COLO668 (cell line): ENCODE data around the gene HEG1.

Experiments
- DNase-seq: peaks from one replicate; lab custom pipeline; 2025; ENCODE audit not compliant: unreplicated experiment; lab: John Stamatoyannopoulos, UW

The HEG1 gene

DNA sequence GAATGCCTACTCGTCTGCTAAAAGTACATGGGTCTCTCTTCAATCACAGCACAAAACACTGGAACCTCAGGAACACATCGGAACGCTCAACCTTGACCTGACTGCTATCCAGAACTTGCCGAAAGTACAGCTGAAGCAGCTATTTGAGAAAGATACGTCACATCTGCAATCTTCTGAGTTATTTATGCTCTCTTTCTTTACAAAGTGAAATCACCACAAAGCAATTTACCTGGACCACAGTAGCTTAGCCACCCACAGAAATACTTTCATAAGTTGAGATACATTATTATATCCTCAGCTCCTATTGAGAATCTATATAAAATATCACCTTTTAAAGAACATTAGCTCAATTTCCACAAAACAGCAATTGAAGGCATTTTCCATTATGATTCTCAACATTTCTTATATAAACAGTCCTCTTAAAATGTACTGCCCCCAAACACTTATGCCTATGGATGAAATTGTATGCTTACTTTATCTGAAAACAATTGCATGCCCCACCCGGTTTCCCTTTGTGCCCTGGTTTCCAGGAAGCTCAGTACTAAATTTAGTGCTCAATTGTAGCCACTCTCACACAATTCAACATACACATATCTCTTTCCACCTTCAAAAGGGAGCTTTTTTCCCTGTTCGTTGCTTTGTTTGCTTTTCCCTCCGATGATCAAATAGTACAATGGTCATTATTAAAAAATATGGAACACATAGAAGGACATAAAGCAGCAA, 31.8 kb downstream of the HEG1 start:
- DNase-seq, result peak; percentile 3

GRCh38 chr3:125022206-125022605, 33.6 kb downstream of the HEG1 start:
- DNase-seq, result no peak

DNA sequence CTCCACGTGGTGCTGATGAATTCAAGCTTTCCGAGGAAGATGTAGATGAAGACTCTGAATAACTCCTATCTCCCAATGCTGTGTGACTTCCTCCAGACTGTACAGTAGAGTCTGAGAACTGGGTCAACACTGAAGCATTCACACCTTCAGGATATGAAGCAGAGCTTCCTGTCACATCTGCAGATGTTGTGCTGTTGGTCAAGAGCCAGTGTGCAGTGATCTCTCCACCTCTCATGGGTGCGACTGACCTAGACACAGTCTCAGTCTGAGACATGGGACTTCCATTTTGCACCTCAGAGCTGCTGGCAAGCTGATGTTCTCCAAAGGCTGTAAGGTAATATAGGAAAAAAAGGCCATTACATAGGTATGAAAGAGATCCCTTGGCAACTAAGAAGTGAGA, 36.5 kb downstream of the HEG1 start:
- DNase-seq, result no peak

DNA sequence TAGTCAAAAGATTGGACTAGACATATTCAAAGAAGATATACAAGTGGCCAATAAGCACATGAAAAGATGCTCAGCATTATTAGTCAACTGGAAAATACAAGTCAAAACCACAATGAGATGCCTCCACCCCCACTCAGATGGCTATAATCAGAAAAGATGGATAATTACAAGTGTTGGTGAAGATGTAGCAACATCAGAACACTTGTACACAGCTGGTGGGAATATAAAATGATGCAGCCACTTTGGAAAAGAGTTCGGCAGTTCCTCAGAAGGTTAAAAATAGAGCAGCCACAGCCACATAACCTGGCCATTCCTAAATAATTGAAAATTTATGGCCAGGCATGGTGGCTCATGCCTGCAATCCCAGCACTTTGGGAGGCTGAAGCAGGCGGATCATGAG, 38.4 kb downstream of the HEG1 start:
- no peak for DNase-seq

- no peak for DNase-seq
Measured at GRCh38 chr3:125014570-125015179, 41.1 kb downstream of the HEG1 start.

- no peak for DNase-seq
Measured at GRCh38 chr3:125013095-125013494, 42.7 kb downstream of the HEG1 start.

GRCh38 chr3:125011941-125012340, 43.9 kb downstream of the HEG1 start:
- no peak for DNase-seq

- no peak for DNase-seq
Measured at GRCh38 chr3:125010393-125010792, 45.4 kb downstream of the HEG1 start.

- no peak for DNase-seq
Measured at GRCh38 chr3:125008766-125009165, 47.0 kb downstream of the HEG1 start.

- DNase-seq, result no peak
Measured at GRCh38 chr3:125006291-125006731, 49.5 kb downstream of the HEG1 start.

DNA sequence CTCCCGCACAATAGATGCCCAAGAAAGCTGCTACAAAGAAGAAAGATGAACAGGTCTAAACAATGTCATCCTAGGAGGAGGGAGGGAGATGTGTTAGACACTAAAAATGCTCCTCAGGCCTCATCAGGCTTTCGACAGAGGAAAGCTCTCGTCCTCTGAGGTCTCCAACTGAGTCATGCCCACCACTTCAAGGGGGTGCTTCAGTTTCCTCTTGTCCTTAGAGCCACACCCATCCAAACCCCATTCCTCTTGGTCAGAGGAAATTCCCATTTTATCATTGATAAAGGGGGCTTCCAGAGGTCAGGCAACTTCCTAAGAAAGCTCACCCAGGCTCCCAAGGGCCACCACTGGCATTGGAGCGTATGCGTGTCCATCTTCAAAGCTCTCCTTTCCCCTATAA, 50.1 kb downstream of the HEG1 start:
- DNase-seq, result no peak

DNA sequence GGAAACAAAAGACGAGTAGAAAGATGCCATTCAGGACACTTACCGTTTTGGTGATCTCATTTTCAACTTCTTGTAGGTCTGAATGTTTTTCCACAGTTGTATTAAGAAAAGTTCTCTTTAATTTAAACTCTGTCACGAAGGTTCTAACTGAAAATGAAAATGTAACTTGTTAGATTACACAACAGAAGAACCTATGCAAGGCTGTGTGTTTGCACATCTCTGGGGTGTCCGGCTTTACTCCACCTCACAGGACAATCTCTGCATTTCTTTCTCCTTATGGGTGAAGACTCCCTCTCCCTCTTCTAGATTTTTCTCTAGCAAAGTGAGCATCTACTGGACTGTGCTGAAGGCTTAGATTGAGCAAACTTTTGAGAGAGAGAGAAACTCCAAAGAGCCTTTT, 50.6 kb downstream of the HEG1 start:
- no peak for DNase-seq

- no peak for DNase-seq
Measured at GRCh38 chr3:125003859-125004595, 51.8 kb downstream of the HEG1 start.

DNA sequence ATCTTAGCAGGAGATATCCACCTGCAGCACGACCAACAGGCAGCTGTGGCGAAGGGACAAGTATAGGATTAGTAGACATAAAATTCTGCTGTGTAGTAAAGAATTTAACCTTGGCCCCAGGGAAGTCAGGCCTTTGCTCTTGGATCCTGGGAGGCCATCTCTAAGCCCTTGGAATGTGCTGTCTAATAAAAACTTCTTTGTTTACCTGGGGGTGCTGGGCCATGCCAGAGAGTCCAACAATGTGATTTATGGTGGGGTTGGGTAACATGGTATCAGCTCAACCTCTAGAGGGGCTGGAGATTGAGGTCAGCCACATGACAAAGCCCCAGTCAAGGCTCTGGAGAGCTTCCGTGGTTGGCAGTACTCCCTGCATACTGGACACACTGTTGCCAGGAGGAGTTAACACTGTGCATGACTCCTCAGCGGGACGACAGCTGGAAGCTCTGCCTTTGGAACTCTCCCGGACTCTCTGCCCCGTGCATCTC, 52.4 kb downstream of the HEG1 start:
- DNase-seq, result no peak

DNA sequence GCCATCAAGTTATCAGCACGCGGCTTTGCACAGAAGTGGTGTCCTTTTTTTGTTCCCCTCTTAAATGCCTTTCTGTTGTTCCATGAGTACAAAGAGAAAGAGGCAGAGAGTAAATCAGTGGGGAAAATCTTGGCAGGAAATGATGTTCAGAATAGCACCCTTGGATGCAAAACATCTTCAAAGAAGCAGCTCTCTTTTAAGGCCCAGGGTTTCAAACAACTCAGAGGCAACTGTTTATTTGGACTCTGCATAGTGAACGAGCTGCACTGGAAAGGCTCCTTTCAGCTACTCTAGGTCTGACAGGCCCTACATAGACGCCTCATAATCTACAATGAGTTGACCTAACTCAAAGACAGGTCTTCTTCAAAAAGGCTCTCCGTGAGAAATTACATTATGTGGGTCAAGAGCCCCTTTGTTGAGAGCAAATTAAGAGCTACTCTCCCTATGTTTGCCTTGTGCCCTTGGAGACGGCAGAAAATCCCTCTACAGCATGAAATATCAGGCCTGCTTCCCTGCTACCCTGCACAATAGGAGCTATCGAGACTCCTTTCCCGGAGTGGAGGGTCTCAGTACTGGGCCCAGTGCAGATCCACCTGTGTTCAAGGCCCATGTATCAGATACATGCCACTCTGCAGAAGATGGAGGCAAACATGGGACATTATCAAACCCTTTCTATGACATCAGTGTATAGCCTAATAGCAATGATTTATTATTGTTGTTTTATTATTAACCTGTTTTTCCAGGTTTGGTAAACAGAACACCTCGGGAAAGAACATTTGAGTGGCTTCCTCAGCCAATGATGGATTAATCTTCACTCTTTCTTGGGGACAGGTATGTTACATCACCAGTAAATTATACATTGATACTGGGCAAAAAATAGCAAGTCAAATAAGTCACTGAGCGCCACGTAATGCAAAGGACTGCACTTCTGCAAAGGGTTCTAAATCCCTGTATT, 53.1 kb downstream of the HEG1 start:
- DNase-seq, result no peak

- no peak for DNase-seq
Measured at GRCh38 chr3:125001557-125002413, 54.0 kb downstream of the HEG1 start.

DNA sequence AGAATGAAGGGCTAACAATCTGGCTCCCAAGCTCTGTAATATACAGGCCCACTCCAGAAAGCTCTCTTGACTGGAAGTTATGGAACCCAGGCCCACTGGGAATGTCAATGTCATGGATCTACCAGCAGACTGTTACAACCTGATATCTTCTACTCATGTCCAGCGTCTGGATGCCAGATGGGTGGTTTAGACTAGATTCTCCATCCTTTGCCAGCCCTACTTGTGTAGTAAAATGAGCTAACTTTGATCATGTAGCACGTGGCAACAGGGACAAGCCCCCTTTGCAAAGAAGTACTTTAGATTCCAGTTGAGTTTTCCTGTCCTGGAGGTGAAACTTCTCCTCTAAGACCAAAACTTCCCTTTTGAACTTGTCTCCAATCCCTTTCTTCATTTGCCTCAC, 55.1 kb downstream of the HEG1 start:
- no peak for DNase-seq

DNA sequence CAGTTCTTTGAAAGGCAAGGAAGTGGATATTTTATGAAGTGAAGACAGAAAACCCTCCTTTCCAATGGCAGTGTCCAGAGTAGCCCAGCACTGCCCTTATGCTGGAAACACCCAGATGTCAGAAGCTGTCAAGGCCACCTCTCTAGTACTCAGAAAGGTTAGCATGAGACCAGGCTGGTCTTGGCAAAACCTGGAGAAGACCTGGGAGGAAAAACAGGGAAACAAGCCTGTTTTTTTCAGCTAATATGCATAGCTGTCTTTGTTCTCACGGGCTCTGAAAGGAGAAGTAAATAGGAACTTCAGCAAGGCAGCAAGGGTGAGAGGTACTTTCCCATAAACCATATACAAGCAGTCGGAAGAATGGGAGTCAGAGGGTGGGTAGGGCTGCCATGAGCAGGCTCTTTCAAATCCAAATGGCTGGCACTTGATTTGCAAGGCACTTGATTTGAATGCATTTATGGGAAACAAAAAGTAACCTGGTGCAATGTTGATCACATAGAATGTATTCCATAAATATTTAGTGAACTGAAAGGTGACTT, 55.8 kb downstream of the HEG1 start:
- no peak for DNase-seq

DNA sequence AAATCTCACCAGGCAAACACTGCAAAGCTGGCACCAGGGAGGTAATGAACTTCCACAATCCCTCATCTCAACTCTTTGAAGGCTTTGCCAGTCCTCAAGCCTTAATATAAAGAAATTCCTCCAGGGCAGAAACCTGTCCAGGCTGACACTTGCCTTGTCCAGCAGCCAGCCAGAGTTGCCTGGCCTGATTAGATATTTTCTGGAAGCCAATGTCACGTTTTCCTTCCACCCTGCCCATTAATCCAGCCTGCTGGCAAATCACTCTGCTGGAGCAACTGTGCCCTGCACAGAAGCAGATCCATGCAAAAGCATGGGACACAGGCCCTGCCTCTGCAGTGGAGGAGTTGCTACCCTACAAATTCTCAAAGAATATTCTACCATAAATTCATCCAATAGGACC, 56.5 kb downstream of the HEG1 start:
- no peak for DNase-seq

DNA sequence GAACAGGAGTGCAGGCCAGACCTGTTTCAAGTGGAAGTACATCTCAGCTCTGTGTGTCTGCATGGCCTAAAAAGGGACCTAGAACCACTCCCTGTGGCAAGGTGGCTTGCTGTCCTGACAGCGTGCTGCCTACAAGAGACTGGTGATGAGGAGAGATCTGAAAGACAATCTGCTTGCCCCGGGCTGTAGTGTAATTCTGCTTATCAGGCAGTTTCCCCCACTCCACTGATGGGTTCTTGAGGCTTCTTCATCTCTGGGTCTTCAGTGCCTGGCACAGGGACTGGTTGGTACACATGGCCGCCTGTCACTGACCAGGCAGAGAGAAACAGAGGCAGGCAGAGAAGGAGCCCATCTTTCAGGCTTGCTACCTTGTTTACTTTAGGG, 57.6 kb downstream of the HEG1 start:
- DNase-seq, result no peak
